ENCODE data around the gene MET. TPM values are rescaled to one million over a fixed set of nuclear protein-coding genes. Genes with fewer than 3 reads are reported as not detected.

Gene MET
- polyA plus RNA-seq, 1 donor from 2014 or later: not detected

GRCh38 chr7:116709336-116709735 lies 37.3 kb downstream of the MET start:
- H2AFZ ChIP-seq (ENCODE audit: low read depth, low read length): no peak overlapping the region
- H3K9me3 ChIP-seq (ENCODE audit: low read length): no peaks in the 10 kb centered on the region
- no peak overlapping the region for H3K4me2 ChIP-seq (ENCODE audit: low read length)
- H3K79me2 ChIP-seq (replicated peaks; ENCODE audit: insufficient read depth, low read length): no peaks in the 10 kb centered on the region
- H3K27me3 ChIP-seq (ENCODE audit: insufficient read depth, low read depth, low read length): no peaks in the 10 kb centered on the region
- no peak overlapping the region for H3K4me3 ChIP-seq (ENCODE audit: low read length)
- no peaks in the 10 kb centered on the region for H4K20me1 ChIP-seq (ENCODE audit: insufficient read depth)
- TF ChIP-seq CTCF (IDR thresholded peaks at IDR 0.05; ENCODE audit: poor library complexity, severe bottlenecking) (no peak), SMC3 (conservative IDR thresholded peaks at IDR 0.05; ENCODE audit: poor library complexity) (no peak), TAF1 (IDR thresholded peaks at IDR 0.05; ENCODE audit: low read depth) (no peak), POLR2AphosphoS5 (IDR thresholded peaks at IDR 0.05) (no peak), RAD21 (conservative IDR thresholded peaks at IDR 0.05) (no peak), REST (IDR thresholded peaks at IDR 0.05; ENCODE audit: borderline replicate concordance) (no peak), EZH2 (IDR thresholded peaks at IDR 0.05; ENCODE audit: borderline replicate concordance, insufficient read depth, low read length, poor library complexity, severe bottlenecking) (no peak), EP300 (conservative IDR thresholded peaks at IDR 0.05; ENCODE audit: poor library complexity, severe bottlenecking) (no peak)
- H3K9me2 ChIP-seq (ENCODE audit: insufficient read depth, low read length): no peaks in the 10 kb centered on the region
- no peak overlapping the region for H3K9ac ChIP-seq (ENCODE audit: low read length)
- H3K36me3 ChIP-seq (ENCODE audit: insufficient read depth, low read length): no peaks in the 10 kb centered on the region
- no peaks in the 10 kb centered on the region for H3F3A ChIP-seq (ENCODE audit: insufficient read depth, low read length, poor library complexity, severe bottlenecking)
- H3K27ac ChIP-seq (ENCODE audit: low read length): no peak overlapping the region

- TF ChIP-seq EP300 (conservative IDR thresholded peaks at IDR 0.05; ENCODE audit: poor library complexity, severe bottlenecking) (no peak), CTCF (IDR thresholded peaks at IDR 0.05; ENCODE audit: poor library complexity, severe bottlenecking) (no peak), EZH2 (IDR thresholded peaks at IDR 0.05; ENCODE audit: borderline replicate concordance, insufficient read depth, low read length, poor library complexity, severe bottlenecking) (no peak), MXI1 (conservative IDR thresholded peaks at IDR 0.05; ENCODE audit: poor library complexity, severe bottlenecking) (no peak), RAD21 (conservative IDR thresholded peaks at IDR 0.05) (no peak)
- H3F3A ChIP-seq (ENCODE audit: insufficient read depth, low read length, poor library complexity, severe bottlenecking): no peaks in the 10 kb centered on the region
- no peaks in the 10 kb centered on the region for H3K79me2 ChIP-seq (replicated peaks; ENCODE audit: insufficient read depth, low read length)
- no peaks in the 10 kb centered on the region for H3K36me3 ChIP-seq (ENCODE audit: insufficient read depth, low read length)
- H3K9ac ChIP-seq (ENCODE audit: low read length): no peak overlapping the region
- no peak overlapping the region for H3K4me2 ChIP-seq (ENCODE audit: low read length)
- no peaks in the 10 kb centered on the region for H3K27me3 ChIP-seq (ENCODE audit: insufficient read depth, low read depth, low read length)
- no peaks in the 10 kb centered on the region for H3K9me3 ChIP-seq (ENCODE audit: low read length)
- no peak overlapping the region for H3K27ac ChIP-seq (ENCODE audit: low read length)
- H3K4me3 ChIP-seq (ENCODE audit: low read length): no peak overlapping the region
- no peaks in the 10 kb centered on the region for H3K9me2 ChIP-seq (ENCODE audit: insufficient read depth, low read length)
- no peaks in the 10 kb centered on the region for H4K20me1 ChIP-seq (ENCODE audit: insufficient read depth)
- H2AFZ ChIP-seq (ENCODE audit: low read depth, low read length): no peak overlapping the region
Observed at GRCh38 chr7:116710764-116711452, 38.9 kb downstream of the MET start.
